K562 treated with DMSO at 1 percent for 24 hours (cell line): ENCODE results near the gene YWHAB. TPM values are rescaled to one million over a fixed set of nuclear protein-coding genes. Genes with fewer than 3 reads are reported as not detected.

Source experiments
- total RNA-seq: library from RNA; unstranded; fragments of 300-600 nt; gene quantifications from 2 replicates; pipeline ENCODE4 v1.2.3, GENCODE V29; 2022; ENCODE audit warnings: low read depth; ENCODE audit not compliant: insufficient read depth

The YWHAB gene
- total RNA-seq = 87.3 and 99.6 TPM in 2 replicates

DNA sequence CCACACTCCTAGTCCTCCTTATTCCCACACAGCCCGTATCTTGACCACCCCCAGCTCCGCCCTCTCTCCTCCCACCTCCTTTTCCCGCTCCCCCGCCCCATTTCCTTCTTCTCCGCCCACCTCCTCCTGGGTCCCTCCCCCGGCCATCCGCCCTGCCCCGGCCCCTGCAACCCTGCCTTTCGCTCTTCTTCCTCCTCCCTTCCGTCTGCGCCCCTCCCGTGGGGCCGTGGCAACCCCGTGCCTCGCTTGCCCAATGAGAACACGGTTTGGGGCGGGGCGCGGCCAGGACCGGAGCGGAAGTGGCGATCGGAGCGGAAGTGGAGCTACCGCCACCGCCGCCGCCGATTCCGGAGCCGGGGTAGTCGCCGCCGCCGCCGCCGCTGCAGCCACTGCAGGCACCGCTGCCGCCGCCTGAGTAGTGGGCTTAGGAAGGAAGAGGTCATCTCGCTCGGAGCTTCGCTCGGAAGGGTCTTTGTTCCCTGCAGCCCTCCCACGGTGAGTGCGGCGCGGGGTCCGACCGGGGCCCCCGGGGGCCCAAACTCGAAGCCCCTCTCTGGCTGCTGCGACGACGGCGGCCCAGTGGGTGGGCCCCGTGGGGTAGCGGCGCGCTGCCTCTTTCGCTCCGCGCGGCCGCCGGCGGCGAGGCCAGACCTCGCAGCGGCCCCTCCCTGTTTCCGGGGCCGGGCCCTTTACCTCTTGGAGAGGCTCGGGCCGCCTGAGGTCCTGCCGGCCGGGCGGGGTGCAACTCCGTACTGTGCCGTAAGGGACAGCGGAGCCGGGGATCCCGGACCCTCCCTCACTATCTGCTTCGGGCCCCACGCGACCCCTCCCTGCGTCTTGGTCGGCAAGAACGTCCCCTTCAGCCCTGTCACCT lies at the start of gene YWHAB:
TSS of gene YWHAB (plus strand) at position 314 of the 874 bp plus-strand sequence. CDS start 15,829 bp downstream, outside the sequence.

DNA sequence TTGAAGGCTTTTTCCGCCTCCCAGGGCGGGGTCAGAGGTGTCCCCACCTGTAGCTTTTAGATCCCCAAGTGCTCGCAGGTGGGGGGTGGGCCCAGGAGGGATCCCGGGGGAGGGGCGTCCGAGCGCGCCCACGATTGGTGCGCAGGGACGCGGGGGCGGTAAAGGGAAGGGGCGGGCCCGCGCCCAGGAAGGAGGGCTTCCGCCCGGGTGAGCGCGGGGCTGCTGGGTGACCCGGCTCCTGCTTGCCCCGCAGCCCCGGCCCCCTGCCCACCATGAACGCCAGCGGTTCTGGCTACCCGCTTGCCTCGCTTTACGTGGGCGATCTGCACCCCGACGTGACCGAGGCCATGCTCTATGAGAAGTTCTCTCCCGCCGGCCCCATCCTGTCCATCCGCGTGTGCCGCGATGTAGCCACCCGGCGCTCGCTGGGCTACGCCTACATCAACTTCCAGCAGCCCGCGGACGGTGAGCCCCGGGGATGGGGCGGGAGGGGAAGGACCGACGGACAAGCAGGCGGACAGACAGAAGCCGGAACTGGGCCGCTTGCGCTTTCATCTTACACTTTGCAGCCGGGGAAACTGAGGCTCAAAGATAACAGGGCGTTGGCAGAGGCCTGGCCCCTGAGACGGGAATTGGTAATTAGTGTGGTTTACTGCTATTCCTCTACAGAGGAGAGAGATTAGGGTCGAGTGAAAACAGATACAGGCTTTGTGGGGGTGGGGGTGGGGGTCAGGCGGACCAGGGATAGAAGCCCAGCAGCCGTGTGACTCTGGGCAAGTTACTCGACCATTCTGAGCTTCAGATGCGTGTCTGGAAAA lies 24.6 kb downstream of the YWHAB start, which contains the start of gene PABPC1L:
TSS of gene PABPC1L (plus strand) at position 189 of the 818 bp plus-strand sequence. CDS start at position 273, 84 bp downstream.

Other genes starting within 250 kb of the YWHAB start
- gene ADA, start 234.0 kb upstream of the YWHAB start, total RNA-seq = 4.1 and 5.2 TPM in 2 replicates
- gene CCN5, start 170.3 kb upstream of the YWHAB start, total RNA-seq = not detected in 2 replicates
- gene KCNK15, start 139.8 kb upstream of the YWHAB start, total RNA-seq = 0.64 and 1.0 TPM in 2 replicates
- gene RIMS4, start 75.2 kb upstream of the YWHAB start, total RNA-seq = not detected in 2 replicates
- gene PABPC1L, start 24.4 kb downstream of the YWHAB start, total RNA-seq = 44.2 and 63.9 TPM in 2 replicates
- gene TOMM34, start 74.7 kb downstream of the YWHAB start, total RNA-seq = 49.1 and 51.5 TPM in 2 replicates
- gene STK4, start 80.8 kb downstream of the YWHAB start, total RNA-seq = 15.9 and 17.5 TPM in 2 replicates
- gene KCNS1, start 215.4 kb downstream of the YWHAB start, total RNA-seq = not detected in 2 replicates
- gene WFDC5, start 229.5 kb downstream of the YWHAB start, total RNA-seq = not detected in 2 replicates
- not detected in 2 replicates for gene WFDC12, start 238.8 kb downstream of the YWHAB start, total RNA-seq